ENCODE data around the gene TRO. TPM values are rescaled to one million over a fixed set of nuclear protein-coding genes. Genes with fewer than 3 reads are reported as not detected.

The TRO gene
- total and polyA plus RNA-seq, 2 donors (not counting 1 experiment from before 2014, with no cell fraction given), result 1.5 to 1.7 TPM

DNA sequence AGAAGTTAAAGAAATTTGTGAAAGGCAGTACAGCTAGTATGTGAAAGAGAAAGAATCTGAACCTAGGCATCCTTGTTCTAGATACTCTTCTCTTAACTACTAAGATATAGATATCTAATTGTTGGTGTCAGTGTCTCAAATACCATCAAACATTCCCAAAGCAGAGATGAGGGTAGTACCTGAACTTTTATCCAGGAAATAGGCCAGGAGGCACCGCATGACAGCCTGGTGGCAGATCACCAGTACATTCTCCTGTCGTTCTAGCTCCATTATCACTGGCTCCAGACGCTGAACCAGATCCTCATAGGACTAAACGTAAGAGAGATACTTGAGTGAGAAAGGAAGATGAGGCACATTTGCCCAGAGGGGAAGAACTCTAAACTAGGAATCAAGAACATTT is 16.8 kb downstream of the TRO start:
- H3K27ac ChIP-seq (ENCODE audit: low read length in 2 of 2), result no peak overlapping the region
- no peak overlapping the region for H3K4me3 ChIP-seq (ENCODE audit: control extremely low read depth in 1 of 5, extremely low read depth in 1 of 5, insufficient read depth in 1 of 5, low read depth in 2 of 5, low read length in 4 of 5)
- H3K4me2 ChIP-seq (replicated peaks; ENCODE audit: low read depth, low read length, poor library complexity, severe bottlenecking), result no peak overlapping the region
- WGBS (ENCODE audit: insufficient coverage), result no CpG with 5 or more reads among the region's 4 CpGs
- no peak for DNase-seq
- no peaks in the 10 kb centered on the region for H3K9me3 ChIP-seq (ENCODE audit: control extremely low read depth in 1 of 3, control insufficient read depth in 2 of 3, insufficient read depth in 1 of 3, low read length in 2 of 3)
- H3K9ac ChIP-seq (ENCODE audit: low read length), result no peak overlapping the region
- no peaks in the 10 kb centered on the region for H3K36me3 ChIP-seq (replicated peaks in 1 of 2; ENCODE audit: control extremely low read depth in 1 of 2, control insufficient read depth in 1 of 2, extremely low read depth in 1 of 2, insufficient read depth in 2 of 2, low read length in 1 of 2)
- Mint-ChIP-seq H3K4me3 (no peak overlapping the region), H3K27me3 (no peaks in the 10 kb centered on the region), H3K27ac (no peak overlapping the region), H3K4me1 (no peaks in the 10 kb centered on the region), H3K9me3 (ENCODE audit: insufficient read depth) (no peaks in the 10 kb centered on the region)
- no peaks in the 10 kb centered on the region for H4K20me1 ChIP-seq (ENCODE audit: control insufficient read depth, insufficient read depth, low read length, poor library complexity, severe bottlenecking)
- H3K4me1 ChIP-seq (ENCODE audit: control insufficient read depth in 2 of 2, insufficient read depth in 2 of 2, low read length in 2 of 2), result no peaks in the 10 kb centered on the region
- ATAC-seq (ENCODE audit: low read depth), result no peak
- no peak overlapping the region for H2AFZ ChIP-seq (ENCODE audit: insufficient read depth, low read depth, low read length, poor library complexity, severe bottlenecking)
- ChIA-PET POLR2A (no interaction called here), CTCF (no interaction called here)
- TF ChIP-seq, protein P1, sequence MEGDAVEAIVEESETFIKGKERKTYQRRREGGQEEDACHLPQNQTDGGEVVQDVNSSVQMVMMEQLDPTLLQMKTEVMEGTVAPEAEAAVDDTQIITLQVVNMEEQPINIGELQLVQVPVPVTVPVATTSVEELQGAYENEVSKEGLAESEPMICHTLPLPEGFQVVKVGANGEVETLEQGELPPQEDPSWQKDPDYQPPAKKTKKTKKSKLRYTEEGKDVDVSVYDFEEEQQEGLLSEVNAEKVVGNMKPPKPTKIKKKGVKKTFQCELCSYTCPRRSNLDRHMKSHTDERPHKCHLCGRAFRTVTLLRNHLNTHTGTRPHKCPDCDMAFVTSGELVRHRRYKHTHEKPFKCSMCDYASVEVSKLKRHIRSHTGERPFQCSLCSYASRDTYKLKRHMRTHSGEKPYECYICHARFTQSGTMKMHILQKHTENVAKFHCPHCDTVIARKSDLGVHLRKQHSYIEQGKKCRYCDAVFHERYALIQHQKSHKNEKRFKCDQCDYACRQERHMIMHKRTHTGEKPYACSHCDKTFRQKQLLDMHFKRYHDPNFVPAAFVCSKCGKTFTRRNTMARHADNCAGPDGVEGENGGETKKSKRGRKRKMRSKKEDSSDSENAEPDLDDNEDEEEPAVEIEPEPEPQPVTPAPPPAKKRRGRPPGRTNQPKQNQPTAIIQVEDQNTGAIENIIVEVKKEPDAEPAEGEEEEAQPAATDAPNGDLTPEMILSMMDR (IDR thresholded peaks at IDR 0.05), result no peak
- no peak for TF ChIP-seq EZH2 (IDR thresholded peaks at IDR 0.05; ENCODE audit: borderline replicate concordance, insufficient read depth, low read depth, low read length, poor library complexity, severe bottlenecking)
- no peaks in the 10 kb centered on the region for H3K79me2 ChIP-seq (ENCODE audit: control insufficient read depth, insufficient read depth, low read length)
- H3K27me3 ChIP-seq (replicated peaks in 1 of 4; ENCODE audit: control extremely low read depth in 1 of 4, control insufficient read depth in 3 of 4, insufficient read depth in 4 of 4, low read length in 3 of 4), result no peaks in the 10 kb centered on the region
- intact Hi-C loops (cut with micrococcal nuclease), result no loop called here

- CTCF ChIA-PET, result no interaction called here
- intact Hi-C loops (cut with micrococcal nuclease), result no loop called here
- H4K20me1 ChIP-seq (ENCODE audit: control insufficient read depth, insufficient read depth, low read length, poor library complexity, severe bottlenecking), result no peaks in the 10 kb centered on the region
Observed at GRCh38 chrX:54944816-54945215, 24.2 kb downstream of the TRO start.

More at GRCh38 chrX:54944816-54945215, 24.2 kb downstream of the TRO start:
- Histone ChIP-seq H3K4me2 (replicated peaks; ENCODE audit: low read depth, low read length, poor library complexity, severe bottlenecking) (no peak overlapping the region), H3K27me3 (replicated peaks in 1 of 4; ENCODE audit: control extremely low read depth in 1 of 4, control insufficient read depth in 3 of 4, insufficient read depth in 4 of 4, low read length in 3 of 4) (no peaks in the 10 kb centered on the region), H3K27ac (ENCODE audit: low read length in 2 of 2) (no peak overlapping the region), H3K9ac (ENCODE audit: low read length) (no peak overlapping the region), H3K9me3 (ENCODE audit: control extremely low read depth in 1 of 3, control insufficient read depth in 2 of 3, insufficient read depth in 1 of 3, low read length in 2 of 3) (no peaks in the 10 kb centered on the region), H3K36me3 (replicated peaks in 1 of 2; ENCODE audit: control extremely low read depth in 1 of 2, control insufficient read depth in 1 of 2, extremely low read depth in 1 of 2, insufficient read depth in 2 of 2, low read length in 1 of 2) (no peaks in the 10 kb centered on the region), H2AFZ (ENCODE audit: insufficient read depth, low read depth, low read length, poor library complexity, severe bottlenecking) (no peak overlapping the region), H3K79me2 (ENCODE audit: control insufficient read depth, insufficient read depth, low read length) (no peaks in the 10 kb centered on the region), H3K4me3 (ENCODE audit: control extremely low read depth in 1 of 5, extremely low read depth in 1 of 5, insufficient read depth in 1 of 5, low read depth in 2 of 5, low read length in 4 of 5) (no peak overlapping the region), H3K4me1 (ENCODE audit: control insufficient read depth in 2 of 2, insufficient read depth in 2 of 2, low read length in 2 of 2) (no peaks in the 10 kb centered on the region)
- TF ChIP-seq, protein P1 (IDR thresholded peaks at IDR 0.05), result no peak
- no peak for TF ChIP-seq EZH2 (IDR thresholded peaks at IDR 0.05; ENCODE audit: borderline replicate concordance, insufficient read depth, low read depth, low read length, poor library complexity, severe bottlenecking)
- no peak for DNase-seq
- H3K27me3 Mint-ChIP-seq, result peaks cover 4% of the 10 kb centered on the region
- H3K4me3 Mint-ChIP-seq, result no peak overlapping the region
- POLR2A ChIA-PET, result no interaction called here
- ATAC-seq (ENCODE audit: low read depth), result no peak
- H3K27ac Mint-ChIP-seq, result no peak overlapping the region
- H3K9me3 Mint-ChIP-seq (ENCODE audit: insufficient read depth), result no peaks in the 10 kb centered on the region
- no peaks in the 10 kb centered on the region for H3K4me1 Mint-ChIP-seq

Measured in B cell (primary cell).